HTR-8/SVneo (cell line): ENCODE results near the gene CLINT1.

Experiments
- DNase-seq: peaks from one replicate; pipeline ENCODE4 v3.0.0; 2011; ENCODE audit warnings: low spot score, mixed read lengths; ENCODE audit not compliant: insufficient read length
- FAIRE-seq: peaks from 2 replicates; lab custom pipeline; 2011; peaks lifted over from hg19 to GRCh38; lab: Jason Lieb, UNC

CLINT1 gene

DNA sequence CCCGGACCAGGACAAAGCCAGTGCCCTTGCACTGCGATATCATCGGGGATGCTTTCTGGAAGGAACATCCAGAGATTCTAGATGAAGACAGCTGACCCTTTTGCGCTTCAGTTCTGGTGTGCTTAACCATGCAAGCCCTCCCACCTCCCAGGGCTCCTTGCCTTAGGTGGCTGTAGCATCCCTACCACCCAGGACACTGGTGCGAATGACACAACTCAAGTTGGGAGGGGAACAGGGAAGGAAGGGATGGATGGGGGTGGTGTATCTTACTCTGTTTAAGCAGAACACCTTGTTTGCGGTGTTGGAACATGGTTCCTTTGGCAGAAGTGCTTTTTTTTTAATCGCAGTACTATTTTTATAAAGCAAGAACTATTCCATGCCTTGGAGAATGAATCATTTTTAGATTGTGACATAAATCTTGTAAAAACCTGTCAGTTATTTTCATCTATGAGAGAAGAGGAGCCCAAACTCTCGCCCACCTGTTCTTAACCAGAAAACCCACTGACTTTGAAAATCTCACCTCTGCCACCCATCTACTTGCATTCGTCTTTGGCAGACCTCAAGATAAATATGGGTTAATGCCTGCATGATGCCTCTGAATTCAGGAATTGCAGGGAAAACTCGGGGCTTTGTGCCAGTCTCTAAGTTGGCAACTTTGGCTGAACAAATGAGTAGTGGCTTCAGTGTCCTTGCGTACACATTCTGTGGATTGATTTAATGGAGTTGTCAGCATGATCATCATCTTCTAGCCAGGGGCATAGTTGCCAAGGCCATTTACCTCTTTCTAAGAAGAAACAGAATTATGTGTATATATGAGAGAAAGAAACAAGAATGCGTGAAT lies 119.3 kb downstream of the CLINT1 start:
- FAIRE-seq, result peak; percentile 4

DNA sequence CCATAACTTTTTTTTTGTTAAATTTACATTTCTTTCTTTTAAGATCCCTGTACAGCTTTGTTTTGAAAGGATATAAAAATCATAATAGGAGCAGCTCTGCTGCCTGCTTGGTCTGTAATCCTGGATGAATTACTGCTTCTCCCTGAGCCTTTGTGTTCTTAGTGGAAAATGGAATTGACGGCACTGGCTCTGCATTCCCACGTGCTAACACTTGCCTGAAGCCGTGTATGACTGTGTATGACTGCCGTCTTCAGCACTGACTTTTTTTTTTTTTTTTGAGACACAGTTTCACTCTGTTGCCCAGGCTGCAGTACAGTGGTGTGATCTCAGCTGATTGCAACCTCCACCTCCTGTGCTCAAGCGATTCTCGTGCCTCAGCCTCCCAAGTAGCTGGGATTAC lies 123.0 kb downstream of the CLINT1 start:
- no peak for FAIRE-seq
- no peak for DNase-seq

More for the DNA sequence above, 119.3 kb downstream of the CLINT1 start:
- no peak for DNase-seq
